Activated naive CD4-positive, alpha-beta T cell treated with anti-CD3 and anti-CD28 coated beads, Interleukin-2, amount 50 U/mL, for 24 hours (primary cell): ENCODE measurements around the gene SHROOM2.
"Not testable (repeated sequence)": the region's sequence is repeated elsewhere in the genome, so short reads cannot be mapped to it uniquely, and the experiment has no call there.

Source experiments
- H3K27ac Mint-ChIP-seq: one replicate; pipeline ENCODE4 v1.8.0; 2021; ENCODE audit warnings: mild to moderate bottlenecking, mixed read lengths
- H3K27me3 Mint-ChIP-seq: one replicate; pipeline ENCODE4 v1.8.0; 2021; ENCODE audit warnings: mixed read lengths
- H3K36me3 Mint-ChIP-seq: one replicate; pipeline ENCODE4 v1.8.0; 2021; ENCODE audit warnings: mixed read lengths
- H3K4me1 Mint-ChIP-seq: one replicate; pipeline ENCODE4 v1.8.0; 2021; ENCODE audit warnings: mixed read lengths
- H3K4me3 Mint-ChIP-seq: one replicate; pipeline ENCODE4 v1.8.0; 2021; ENCODE audit warnings: mild to moderate bottlenecking, mixed read lengths
- H3K9me3 Mint-ChIP-seq: one replicate; pipeline ENCODE4 v1.8.0; 2021; ENCODE audit warnings: mixed read lengths

The SHROOM2 gene

GRCh38 chrX:9804444-9804843 lies 18.2 kb downstream of the SHROOM2 start:
- H3K4me1 Mint-ChIP-seq: no peaks in the 10 kb centered on the region
- peaks cover 5% of the 10 kb centered on the region for H3K27me3 Mint-ChIP-seq
- H3K9me3 Mint-ChIP-seq: peaks cover 5% of the 10 kb centered on the region
- no peak overlapping the region for H3K4me3 Mint-ChIP-seq
- no peaks in the 10 kb centered on the region for H3K36me3 Mint-ChIP-seq
- no peak overlapping the region for H3K27ac Mint-ChIP-seq

- Mint-ChIP-seq H3K27ac (no peak overlapping the region), H3K4me1 (no peaks in the 10 kb centered on the region), H3K4me3 (no peak overlapping the region), H3K27me3 (no peaks in the 10 kb centered on the region), H3K9me3 (no peaks in the 10 kb centered on the region), H3K36me3 (no peaks in the 10 kb centered on the region)
Measured at GRCh38 chrX:9805956-9806355, 19.7 kb downstream of the SHROOM2 start.

- Mint-ChIP-seq H3K36me3 (no peaks in the 10 kb centered on the region), H3K27me3 (no peaks in the 10 kb centered on the region), H3K9me3 (no peaks in the 10 kb centered on the region), H3K4me3 (no peak overlapping the region), H3K4me1 (no peaks in the 10 kb centered on the region), H3K27ac (no peak overlapping the region)
Measured at GRCh38 chrX:9807355-9808182, 21.3 kb downstream of the SHROOM2 start.

GRCh38 chrX:9809876-9810275 lies 23.6 kb downstream of the SHROOM2 start:
- not testable (repeated sequence) for H3K36me3 Mint-ChIP-seq, H3K4me1 Mint-ChIP-seq, H3K9me3 Mint-ChIP-seq, H3K27me3 Mint-ChIP-seq, H3K27ac Mint-ChIP-seq, H3K4me3 Mint-ChIP-seq

GRCh38 chrX:9811086-9811485 lies 24.9 kb downstream of the SHROOM2 start:
- H3K4me3 Mint-ChIP-seq, H3K36me3 Mint-ChIP-seq, H3K4me1 Mint-ChIP-seq, H3K27ac Mint-ChIP-seq, H3K9me3 Mint-ChIP-seq, H3K27me3 Mint-ChIP-seq: not testable (repeated sequence)

- Mint-ChIP-seq H3K27ac (no peak overlapping the region), H3K27me3 (peaks cover 3% of the 10 kb centered on the region), H3K4me3 (no peak overlapping the region), H3K36me3 (no peaks in the 10 kb centered on the region), H3K4me1 (no peaks in the 10 kb centered on the region), H3K9me3 (no peaks in the 10 kb centered on the region)
Measured at GRCh38 chrX:9816084-9816700, 30.0 kb downstream of the SHROOM2 start.

- H3K4me3 Mint-ChIP-seq: no peak overlapping the region
- H3K9me3 Mint-ChIP-seq: no peaks in the 10 kb centered on the region
- no peak overlapping the region for H3K27ac Mint-ChIP-seq
- no peaks in the 10 kb centered on the region for H3K4me1 Mint-ChIP-seq
- peaks cover 3% of the 10 kb centered on the region for H3K27me3 Mint-ChIP-seq
- H3K36me3 Mint-ChIP-seq: no peaks in the 10 kb centered on the region
Measured at GRCh38 chrX:9821572-9821971, 35.3 kb downstream of the SHROOM2 start.

GRCh38 chrX:9824554-9824953 lies 38.3 kb downstream of the SHROOM2 start:
- Mint-ChIP-seq H3K27me3 (no peaks in the 10 kb centered on the region), H3K9me3 (no peaks in the 10 kb centered on the region), H3K4me3 (no peak overlapping the region)

GRCh38 chrX:9825129-9825790 lies 39.0 kb downstream of the SHROOM2 start:
- H3K4me3 Mint-ChIP-seq: no peak overlapping the region
- H3K27me3 Mint-ChIP-seq: no peaks in the 10 kb centered on the region
- H3K36me3 Mint-ChIP-seq: no peaks in the 10 kb centered on the region
- H3K27ac Mint-ChIP-seq: no peak overlapping the region
- H3K4me1 Mint-ChIP-seq: peaks cover 3% of the 10 kb centered on the region
- no peaks in the 10 kb centered on the region for H3K9me3 Mint-ChIP-seq

More at GRCh38 chrX:9824554-9824953, 38.3 kb downstream of the SHROOM2 start:
- no peaks in the 10 kb centered on the region for H3K36me3 Mint-ChIP-seq
- peaks cover 2% of the 10 kb centered on the region for H3K4me1 Mint-ChIP-seq
- H3K27ac Mint-ChIP-seq: no peak overlapping the region

GRCh38 chrX:9825966-9826365 lies 39.7 kb downstream of the SHROOM2 start:
- Mint-ChIP-seq H3K9me3 (no peaks in the 10 kb centered on the region), H3K4me1 (peaks cover 3% of the 10 kb centered on the region), H3K27me3 (no peaks in the 10 kb centered on the region), H3K36me3 (no peaks in the 10 kb centered on the region), H3K27ac (no peak overlapping the region), H3K4me3 (no peak overlapping the region)

GRCh38 chrX:9829308-9830267 lies 43.4 kb downstream of the SHROOM2 start:
- Mint-ChIP-seq H3K9me3 (no peaks in the 10 kb centered on the region), H3K4me3 (no peak overlapping the region), H3K27me3 (peaks cover 1% of the 10 kb centered on the region), H3K4me1 (peaks cover 3% of the 10 kb centered on the region), H3K36me3 (no peaks in the 10 kb centered on the region), H3K27ac (no peak overlapping the region)

GRCh38 chrX:9832811-9833210 lies 46.6 kb downstream of the SHROOM2 start:
- Mint-ChIP-seq H3K27ac (no peak overlapping the region), H3K36me3 (no peaks in the 10 kb centered on the region), H3K9me3 (no peaks in the 10 kb centered on the region), H3K4me1 (peaks cover 3% of the 10 kb centered on the region), H3K27me3 (peaks cover 1% of the 10 kb centered on the region), H3K4me3 (no peak overlapping the region)

GRCh38 chrX:9835585-9836210 lies 49.5 kb downstream of the SHROOM2 start:
- Mint-ChIP-seq H3K4me3 (no peak overlapping the region), H3K9me3 (no peaks in the 10 kb centered on the region), H3K27ac (no peak overlapping the region), H3K27me3 (peaks cover 3% of the 10 kb centered on the region), H3K4me1 (no peaks in the 10 kb centered on the region), H3K36me3 (no peaks in the 10 kb centered on the region)

GRCh38 chrX:9842541-9842940 lies 56.3 kb downstream of the SHROOM2 start:
- no peak overlapping the region for H3K27ac Mint-ChIP-seq
- peaks cover 6% of the 10 kb centered on the region for H3K27me3 Mint-ChIP-seq
- no peak overlapping the region for H3K4me3 Mint-ChIP-seq
- peaks cover 4% of the 10 kb centered on the region for H3K4me1 Mint-ChIP-seq
- no peaks in the 10 kb centered on the region for H3K36me3 Mint-ChIP-seq
- H3K9me3 Mint-ChIP-seq: no peaks in the 10 kb centered on the region
